ENCODE results near the gene ST7L.

GRCh38 chr1:112516141-112516540 is 102.8 kb downstream of the ST7L start:
- TF ChIP-seq CTCF (conservative IDR thresholded peaks at IDR 0.05; ENCODE audit: low read depth, low read length) (no peak), EZH2phosphoT487 (IDR thresholded peaks at IDR 0.05; ENCODE audit: borderline replicate concordance, low read length) (no peak)

Data from PC-3 (cell line).